NCI-H1417 treated with DMSO at 0.1 percent for 48 hours (cell line): ENCODE data around the gene SPNS2.

Experiments used
- DNase-seq: peaks from one replicate; lab custom pipeline; 2025; lab: John Stamatoyannopoulos, UW

The SPNS2 gene

GRCh38 chr17:4550534-4551039 lies 51.9 kb downstream of the SPNS2 start:
- no peak for DNase-seq

- DNase-seq: no peak
Measured at GRCh38 chr17:4551141-4551540, 52.5 kb downstream of the SPNS2 start.

- DNase-seq: no peak
Measured at GRCh38 chr17:4551796-4552525, 53.3 kb downstream of the SPNS2 start.

- DNase-seq: no peak
Measured at GRCh38 chr17:4553669-4554068, 55.0 kb downstream of the SPNS2 start.

- no peak for DNase-seq
Measured at GRCh38 chr17:4554441-4554996, 55.8 kb downstream of the SPNS2 start.

GRCh38 chr17:4554997-4555799 lies 56.5 kb downstream of the SPNS2 start, which contains the start of gene MYBBP1A:
MYBBP1A (minus strand) TSS chr17:4555384; CDS start chr17:4555324, 60 bp downstream.
- DNase-seq: peak; percentile 15

GRCh38 chr17:4555873-4556759 lies 57.4 kb downstream of the SPNS2 start:
- no peak for DNase-seq

GRCh38 chr17:4556996-4557395 lies 58.3 kb downstream of the SPNS2 start:
- DNase-seq: no peak

- no peak for DNase-seq
Measured at GRCh38 chr17:4557626-4558346, 59.1 kb downstream of the SPNS2 start.

GRCh38 chr17:4558347-4558971 lies 59.8 kb downstream of the SPNS2 start:
- no peak for DNase-seq

GRCh38 chr17:4559139-4559791 lies 60.6 kb downstream of the SPNS2 start:
- no peak for DNase-seq

GRCh38 chr17:4559966-4560365 lies 61.3 kb downstream of the SPNS2 start:
- no peak for DNase-seq

- no peak for DNase-seq
Measured at GRCh38 chr17:4560421-4560820, 61.7 kb downstream of the SPNS2 start, which contains the start of gene GGT6. GGT6 (minus strand) TSS chr17:4560577; CDS start chr17:4560521, 56 bp downstream.

- DNase-seq: no peak
Measured at GRCh38 chr17:4560837-4561256, 62.2 kb downstream of the SPNS2 start.

GRCh38 chr17:4562015-4562969 lies 63.6 kb downstream of the SPNS2 start:
- DNase-seq: no peak

- peak; percentile 7 for DNase-seq
Measured at GRCh38 chr17:4565209-4566141, 66.8 kb downstream of the SPNS2 start.

- DNase-seq: peak; percentile 20
Measured at GRCh38 chr17:4566785-4567184, 68.1 kb downstream of the SPNS2 start.

- DNase-seq: no peak
Measured at GRCh38 chr17:4569591-4569990, 70.9 kb downstream of the SPNS2 start.
